ENCODE data around the gene VARS2.

The VARS2 gene

GRCh38 chr6:30935018-30935417 lies 21.0 kb downstream of the VARS2 start:
- no peaks in the 10 kb centered on the region for H3K4me1 ChIP-seq (ENCODE audit: insufficient read depth, low read length)
- H3K4me2 ChIP-seq (ENCODE audit: insufficient read depth, low read length) = no peak overlapping the region
- no peak overlapping the region for H3K27ac ChIP-seq (ENCODE audit: low read length)
- H3K36me3 ChIP-seq (ENCODE audit: insufficient read depth, low read length) = no peaks in the 10 kb centered on the region
- no peak for ATAC-seq (ENCODE audit: insufficient read depth, low read depth)
- no peak overlapping the region for H3K4me3 ChIP-seq (ENCODE audit: low read depth in 1 of 2, low read length in 2 of 2)
- H3K9ac ChIP-seq (ENCODE audit: low read depth, low read length) = no peak overlapping the region
- peaks cover 15% of the 10 kb centered on the region for H3K27me3 ChIP-seq (ENCODE audit: insufficient read depth, low read length, poor library complexity)
- no peak overlapping the region for H2AFZ ChIP-seq (ENCODE audit: low read depth, low read length)
- no peaks in the 10 kb centered on the region for H4K20me1 ChIP-seq (ENCODE audit: insufficient read depth, low read length)
- no peaks in the 10 kb centered on the region for H3K9me3 ChIP-seq (ENCODE audit: insufficient read depth, low read length, severe bottlenecking)
- TF ChIP-seq CTCF (IDR thresholded peaks at IDR 0.05; ENCODE audit: borderline replicate concordance, extremely low read depth, low read length, poor library complexity, severe bottlenecking) (no peak), EZH2 (IDR thresholded peaks at IDR 0.05; ENCODE audit: borderline replicate concordance, low read depth, low read length, severe bottlenecking) (no peak)
- H3K79me2 ChIP-seq (ENCODE audit: insufficient read depth, low read length) = no peaks in the 10 kb centered on the region
- DNase-seq = no peak

GRCh38 chr6:30937265-30937664 lies 23.2 kb downstream of the VARS2 start:
- H3K27ac ChIP-seq (ENCODE audit: low read length) = no peak overlapping the region
- H3K9ac ChIP-seq (ENCODE audit: low read depth, low read length) = no peak overlapping the region
- H3K4me2 ChIP-seq (ENCODE audit: insufficient read depth, low read length) = no peak overlapping the region
- H3K4me1 ChIP-seq (ENCODE audit: insufficient read depth, low read length) = no peaks in the 10 kb centered on the region
- DNase-seq = no peak
- TF ChIP-seq EZH2 (IDR thresholded peaks at IDR 0.05; ENCODE audit: borderline replicate concordance, low read depth, low read length, severe bottlenecking) (no peak), CTCF (IDR thresholded peaks at IDR 0.05; ENCODE audit: borderline replicate concordance, extremely low read depth, low read length, poor library complexity, severe bottlenecking) (no peak)
- no peak for ATAC-seq (ENCODE audit: insufficient read depth, low read depth)
- H2AFZ ChIP-seq (ENCODE audit: low read depth, low read length) = no peak overlapping the region
- H4K20me1 ChIP-seq (ENCODE audit: insufficient read depth, low read length) = no peaks in the 10 kb centered on the region
- peaks cover 15% of the 10 kb centered on the region for H3K27me3 ChIP-seq (ENCODE audit: insufficient read depth, low read length, poor library complexity)
- H3K9me3 ChIP-seq (ENCODE audit: insufficient read depth, low read length, severe bottlenecking) = no peaks in the 10 kb centered on the region
- H3K36me3 ChIP-seq (ENCODE audit: insufficient read depth, low read length) = no peaks in the 10 kb centered on the region
- H3K4me3 ChIP-seq (ENCODE audit: low read depth in 1 of 2, low read length in 2 of 2) = no peak overlapping the region
- no peaks in the 10 kb centered on the region for H3K79me2 ChIP-seq (ENCODE audit: insufficient read depth, low read length)

- no peak for TF ChIP-seq EZH2 (IDR thresholded peaks at IDR 0.05; ENCODE audit: borderline replicate concordance, low read depth, low read length, severe bottlenecking)
- no peak for TF ChIP-seq CTCF (IDR thresholded peaks at IDR 0.05; ENCODE audit: borderline replicate concordance, extremely low read depth, low read length, poor library complexity, severe bottlenecking)
- Histone ChIP-seq H2AFZ (ENCODE audit: low read depth, low read length) (no peak overlapping the region), H3K4me2 (ENCODE audit: insufficient read depth, low read length) (no peak overlapping the region), H3K9me3 (ENCODE audit: insufficient read depth, low read length, severe bottlenecking) (peaks cover 3% of the 10 kb centered on the region), H3K9ac (ENCODE audit: low read depth, low read length) (no peak overlapping the region), H3K27ac (ENCODE audit: low read length) (no peak overlapping the region), H3K36me3 (ENCODE audit: insufficient read depth, low read length) (no peaks in the 10 kb centered on the region), H3K4me1 (ENCODE audit: insufficient read depth, low read length) (no peaks in the 10 kb centered on the region), H4K20me1 (ENCODE audit: insufficient read depth, low read length) (no peaks in the 10 kb centered on the region), H3K4me3 (ENCODE audit: low read depth in 1 of 2, low read length in 2 of 2) (no peak overlapping the region), H3K79me2 (ENCODE audit: insufficient read depth, low read length) (no peaks in the 10 kb centered on the region), H3K27me3 (ENCODE audit: insufficient read depth, low read length, poor library complexity) (peaks cover 15% of the 10 kb centered on the region)
- ATAC-seq (ENCODE audit: insufficient read depth, low read depth) (no peak), DNase-seq (no peak)
Measured at GRCh38 chr6:30938730-30939129, 24.7 kb downstream of the VARS2 start.

GRCh38 chr6:30939473-30939872 lies 25.4 kb downstream of the VARS2 start:
- Histone ChIP-seq H3K4me1 (ENCODE audit: insufficient read depth, low read length) (no peaks in the 10 kb centered on the region), H4K20me1 (ENCODE audit: insufficient read depth, low read length) (no peaks in the 10 kb centered on the region), H2AFZ (ENCODE audit: low read depth, low read length) (no peak overlapping the region), H3K79me2 (ENCODE audit: insufficient read depth, low read length) (no peaks in the 10 kb centered on the region), H3K36me3 (ENCODE audit: insufficient read depth, low read length) (no peaks in the 10 kb centered on the region), H3K27ac (ENCODE audit: low read length) (no peak overlapping the region), H3K4me2 (ENCODE audit: insufficient read depth, low read length) (no peak overlapping the region), H3K4me3 (ENCODE audit: low read depth in 1 of 2, low read length in 2 of 2) (no peak overlapping the region), H3K9me3 (ENCODE audit: insufficient read depth, low read length, severe bottlenecking) (peaks cover 3% of the 10 kb centered on the region), H3K27me3 (ENCODE audit: insufficient read depth, low read length, poor library complexity) (peaks cover 10% of the 10 kb centered on the region), H3K9ac (ENCODE audit: low read depth, low read length) (no peak overlapping the region)
- ATAC-seq (ENCODE audit: insufficient read depth, low read depth) (no peak), DNase-seq (no peak)
- TF ChIP-seq EZH2 (IDR thresholded peaks at IDR 0.05; ENCODE audit: borderline replicate concordance, low read depth, low read length, severe bottlenecking) = no peak
- TF ChIP-seq CTCF (IDR thresholded peaks at IDR 0.05; ENCODE audit: borderline replicate concordance, extremely low read depth, low read length, poor library complexity, severe bottlenecking) = no peak
